Regular cardiac myocyte (primary cell): ENCODE data around the gene APCS. TPM values are rescaled to one million over a fixed set of nuclear protein-coding genes. Genes with fewer than 3 reads are reported as not detected.

Source experiments
- total RNA-seq: library from RNA; depleted of rRNA; stranded (reverse); fragments of >200 nt; gene quantifications from 2 replicates; pipeline ENCODE4 v1.2.3, GENCODE V29; 2014

Gene APCS
- total RNA-seq, result not detected in 2 replicates

GRCh38 chr1:159587461-159587951, at the start of gene APCS:
Gene APCS, plus strand, starts transcription at chr1:159587826. Its CDS starts 96 bp downstream, at chr1:159587922.

Other genes starting within 250 kb of the APCS start
- gene OR10J4, start 155.6 kb upstream of the APCS start, total RNA-seq, result not detected in 2 replicates
- not detected in 2 replicates for gene OR10J1, start 148.1 kb upstream of the APCS start, total RNA-seq
- not detected in 2 replicates for gene OR10J5, start 51.8 kb upstream of the APCS start, total RNA-seq
- not detected in 2 replicates for gene CRP, start 126.8 kb downstream of the APCS start, total RNA-seq
- gene DUSP23, start 193.1 kb downstream of the APCS start, total RNA-seq, result 15.1 and 15.8 TPM in 2 replicates
- gene FCRL6, start 214.5 kb downstream of the APCS start, total RNA-seq, result not detected in 2 replicates
- gene SLAMF8, start 239.0 kb downstream of the APCS start, total RNA-seq, result not detected in 2 replicates